ENCODE results near the gene G3BP2. TPM values are rescaled to one million over a fixed set of nuclear protein-coding genes. Genes with fewer than 3 reads are reported as not detected.

Gene G3BP2
- total and polyA plus RNA-seq, 2 of the 8 experiments (the other 6 are each of a cell fraction or from before 2014, with no cell fraction given) = 83.7 to 378 TPM

DNA sequence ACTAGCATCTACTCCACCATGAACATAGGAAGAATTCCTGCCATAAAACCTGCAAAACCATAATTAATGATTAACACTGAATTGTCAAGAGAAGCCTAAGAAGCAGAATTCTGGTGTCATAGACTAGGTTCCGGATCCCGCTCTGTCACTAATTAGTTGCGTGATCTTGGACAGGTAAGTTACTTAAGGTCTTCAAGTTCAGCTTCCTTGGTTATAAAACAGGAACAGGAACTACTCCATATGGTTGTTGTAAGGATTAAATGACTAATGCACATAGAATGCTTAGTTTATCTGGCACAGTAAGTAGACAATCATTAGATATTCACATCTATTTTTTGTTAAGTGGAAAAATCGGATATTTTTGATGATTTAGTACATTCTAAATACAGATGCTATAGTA, 14.3 kb downstream of the G3BP2 start:
- Histone ChIP-seq H4K5ac (ENCODE audit: insufficient read length, low read depth, low read length) (no peak overlapping the region), H2AK5ac (ENCODE audit: low read depth, low read length) (no peak overlapping the region), H3K27me3 (replicated peaks in 1 of 4; ENCODE audit: control insufficient read depth in 3 of 4, extremely low read depth in 1 of 4, insufficient read depth in 3 of 4, low read length in 3 of 4) (no peaks in the 10 kb centered on the region), H3K18ac (ENCODE audit: extremely low read depth, low read length) (no peak overlapping the region), H3K9ac (replicated peaks in 1 of 4; ENCODE audit: extremely low read depth in 1 of 4, low read depth in 3 of 4, low read length in 3 of 4) (no peak overlapping the region), H2BK15ac (ENCODE audit: low read length) (no peak overlapping the region), H3K79me2 (ENCODE audit: control insufficient read depth in 1 of 2, insufficient read depth in 2 of 2, low read length in 2 of 2) (peaks cover 4 to 85% of the 10 kb centered on the region in 2 experiments), H3K9me3 (ENCODE audit: insufficient read depth in 2 of 2, low read depth in 1 of 2, low read length in 1 of 2) (no peaks in the 10 kb centered on the region), H3K14ac (ENCODE audit: insufficient read length) (no peak overlapping the region), H4K8ac (ENCODE audit: extremely low read depth, insufficient read depth, low read length) (no peak overlapping the region), H4K20me1 (replicated peaks in 1 of 2; ENCODE audit: control insufficient read depth in 1 of 2, insufficient read depth in 2 of 2, low read length in 2 of 2) (peaks cover 9 to 13% of the 10 kb centered on the region in 2 experiments), H3K36me3 (ENCODE audit: control insufficient read depth in 2 of 4, insufficient read depth in 4 of 4, low read length in 3 of 4) (peaks cover 10 to 80% (median 43%) of the 10 kb centered on the region in 4 experiments; a peak in 7 of 8 replicates), H2AFZ (ENCODE audit: low read length) (no peak overlapping the region), H2BK5ac (ENCODE audit: low read depth, low read length) (no peak overlapping the region), H3K4me3 (ENCODE audit: extremely low read depth in 1 of 4, insufficient read depth in 2 of 4, low read depth in 3 of 4, low read length in 4 of 4) (no peak overlapping the region), H2BK120ac (replicated peaks; ENCODE audit: low read depth, low read length) (no peak overlapping the region), H3K4ac (replicated peaks; ENCODE audit: insufficient read length, low read depth, low read length) (no peak overlapping the region), H3K56ac (replicated peaks; ENCODE audit: insufficient read length, low read depth, low read length) (no peak overlapping the region), H2BK12ac (ENCODE audit: low read depth, low read length) (no peak overlapping the region), H3K79me1 (ENCODE audit: low read depth, low read length) (no peaks in the 10 kb centered on the region), H3K4me1 (replicated peaks in 1 of 4; ENCODE audit: control insufficient read depth in 3 of 4, insufficient read depth in 4 of 4, low read length in 3 of 4) (no peaks in the 10 kb centered on the region; a peak in 1 of 7 replicates), H2BK20ac (ENCODE audit: low read length) (no peak overlapping the region), H3K23me2 (ENCODE audit: low read depth, low read length) (no peaks in the 10 kb centered on the region), H3K23ac (ENCODE audit: insufficient read length) (no peak overlapping the region), H4K91ac (replicated peaks; ENCODE audit: insufficient read length, low read length) (no peak overlapping the region), H3K4me2 (ENCODE audit: insufficient read depth in 1 of 2, low read depth in 2 of 2, low read length in 2 of 2) (no peak overlapping the region), H3K27ac (ENCODE audit: low read depth, low read length) (no peak overlapping the region)
- no peak for DNase-seq (ENCODE audit: low read depth in 1 of 2, low spot score in 2 of 2)
- 91% methylated on average over 4 of the region's 4 CpGs; no CpG with 5 or more reads in 1 of the 2 experiments for WGBS, 2 experiments (ENCODE audit: extremely low coverage in 1 of 2, insufficient coverage in 1 of 2, insufficient read length in 1 of 2, insufficient replicate concordance in 2 of 2, low coverage in 1 of 2, low lambda C conversion rate in 2 of 2, missing lambda C conversion rate in 1 of 2)
- TF ChIP-seq SIX5 (IDR thresholded peaks at IDR 0.05; ENCODE audit: low read depth, low read length) (no peak), EP300 (IDR thresholded peaks at IDR 0.05; ENCODE audit: borderline replicate concordance in 1 of 2, low read depth in 2 of 2, low read length in 2 of 2) (no peak)
- ChIA-PET POLR2A (ENCODE audit: partially characterized antibody) (interaction anchor here (0.8 to 2.9 kb wide), 4 partner anchors 10 to 66 kb away, joined by 3 to 16 read pairs (median 6); partner anchors contain the start of gene USO1), CTCF (ENCODE audit: partially characterized antibody) (interaction anchor here (1.4 kb wide), 1 partner anchor 33 kb away, joined by 4 read pairs; no protein-coding TSS in a partner anchor)
- FAIRE-seq = no peak
